Tibial artery (tissue), 4 donors: Measurements from ENCODE around the gene PRAMEF4.
"Not testable (repeated sequence)": the region's sequence is repeated elsewhere in the genome, so short reads cannot be mapped to it uniquely, and the experiment has no call there.

ENCODE experiments used
- DNase-seq, 2 donors: peaks; one replicate each; pipeline ENCODE4 v3.0.0-alpha.2; 2019
- H3K27ac ChIP-seq, 2 donors: fragments of 200-600 bp; sonication (generic) in 1 of 2; 1 replicate in 1 of 2; 2 replicates in 1 of 2; pipeline ENCODE4 v1.5.1; 2018 to 2019; ENCODE audit warnings: mild to moderate bottlenecking in 1 of 2
- H3K27me3 ChIP-seq, 2 donors: fragments of 200-600 bp; sonication (generic) in 1 of 2; one replicate each; pipeline versions ENCODE4 v1.5.1 to v1.6.0; 2016 to 2019
- H3K36me3 ChIP-seq, 3 donors: fragments of 200-600 bp; sonication (generic) in 2 of 3; one replicate each; pipeline ENCODE4 v1.5.1; 2016 to 2019; ENCODE audit warnings: mild to moderate bottlenecking in 2 of 3
- H3K4me1 ChIP-seq, 4 donors: fragments of 200-600 bp; sonication (generic) in 2 of 4; 1 replicate in 3 of 4; 2 replicates in 1 of 4; pipeline ENCODE4 v1.5.1; 2016 to 2019
- H3K4me3 ChIP-seq, 2 donors: fragments of 200-600 bp; sonication (generic) in 1 of 2; 1 replicate in 1 of 2; 2 replicates in 1 of 2; pipeline ENCODE4 v1.5.1; 2018 to 2019; ENCODE audit warnings: mild to moderate bottlenecking in 2 of 2
- H3K9me3 ChIP-seq, 3 donors: fragments of 200-600 bp; sonication (generic) in 1 of 3; one replicate each; pipeline ENCODE4 v1.5.1; 2016 to 2019
- CTCF ChIP-seq, 2 experiments: fragments of 200-600 bp in 1 of 2; fragments of 450-650 bp in 1 of 2; IDR thresholded peaks; one replicate each; pipeline ENCODE4 v1.5.1; 2017 to 2019; ENCODE audit warnings: antibody characterized with exemption in 2 of 2, mild to moderate bottlenecking in 1 of 2, moderate library complexity in 1 of 2
- intact Hi-C: fragments of 100-400 bp; cut with DNase I; formaldehyde crosslinking; loops from one replicate; pipeline ENCODE4 v1.15.0; 2023; ENCODE audit warnings: low total_unique reads

The PRAMEF4 gene

GRCh38 chr1:12851779-12852178 lies 34.2 kb downstream of the PRAMEF4 start:
- H3K27ac ChIP-seq = no peak overlapping the region
- H3K4me1 ChIP-seq = no peaks in the 10 kb centered on the region
- no peak for TF ChIP-seq CTCF (IDR thresholded peaks at IDR 0.05)
- H3K27me3 ChIP-seq = no peaks in the 10 kb centered on the region
- intact Hi-C loops = no loop called here
- no peak for DNase-seq
- H3K4me3 ChIP-seq = no peak overlapping the region
- H3K9me3 ChIP-seq = no peaks in the 10 kb centered on the region
- H3K36me3 ChIP-seq = no peaks in the 10 kb centered on the region

- DNase-seq, H3K4me3 ChIP-seq, intact Hi-C loops, H3K4me1 ChIP-seq, H3K27ac ChIP-seq, H3K27me3 ChIP-seq, H3K36me3 ChIP-seq, H3K9me3 ChIP-seq: not testable (repeated sequence)
Measured at GRCh38 chr1:12848620-12849019, 37.4 kb downstream of the PRAMEF4 start, which contains the start of gene HNRNPCL1. Gene HNRNPCL1, minus strand, starts transcription at chr1:12848720. Its CDS starts 431 bp downstream, at chr1:12848289.

GRCh38 chr1:12833251-12833650 lies 52.8 kb downstream of the PRAMEF4 start:
- H3K4me1 ChIP-seq, intact Hi-C loops, H3K27ac ChIP-seq, H3K4me3 ChIP-seq, DNase-seq, H3K27me3 ChIP-seq, H3K9me3 ChIP-seq, H3K36me3 ChIP-seq: not testable (repeated sequence)

GRCh38 chr1:12831310-12831709 lies 54.7 kb downstream of the PRAMEF4 start, which contains the start of gene PRAMEF11:
Gene PRAMEF11, minus strand, starts transcription at chr1:12831410. Its CDS starts 2,621 bp downstream, at chr1:12828789.
- intact Hi-C loops, H3K4me3 ChIP-seq, DNase-seq, H3K4me1 ChIP-seq, H3K27me3 ChIP-seq, H3K36me3 ChIP-seq, H3K9me3 ChIP-seq, H3K27ac ChIP-seq: not testable (repeated sequence)
